Muscle of leg (tissue), 11 donors: ENCODE results near the gene GALNTL6. TPM values are rescaled to one million over a fixed set of nuclear protein-coding genes. Genes with fewer than 3 reads are reported as not detected.

Experiments used
- DNase-seq: peaks from one replicate; pipeline ENCODE4 v3.0.0; 2013
- H3K27ac ChIP-seq: one replicate; pipeline ENCODE4 v1.5.1; 2013; ENCODE audit warnings: mild to moderate bottlenecking, low read length, control low read depth
- H3K27me3 ChIP-seq: one replicate; pipeline ENCODE4 v1.6.1; 2013; ENCODE audit warnings: low read length; ENCODE audit not compliant: control insufficient read depth, insufficient read depth
- H3K36me3 ChIP-seq: one replicate; pipeline ENCODE4 v1.6.1; 2013; ENCODE audit warnings: low read length; ENCODE audit not compliant: control insufficient read depth, insufficient read depth
- H3K4me1 ChIP-seq: one replicate; pipeline ENCODE4 v1.6.1; 2013; ENCODE audit warnings: low read length; ENCODE audit not compliant: control insufficient read depth, insufficient read depth
- H3K4me3 ChIP-seq: one replicate; pipeline ENCODE4 v1.5.1; 2013; ENCODE audit warnings: low read length, control low read depth
- H3K9me3 ChIP-seq: replicated peaks from 2 replicates; pipeline ENCODE4 v1.6.1; 2013; ENCODE audit warnings: low read depth, low read length; ENCODE audit not compliant: control insufficient read depth
- WGBS: methylation state at CpG from one replicate; pipeline ENCODE4 v1.1.5; 2013; ENCODE audit warnings: missing lambda C conversion rate; ENCODE audit not compliant: insufficient coverage; 5-methylcytosine and 5-hydroxymethylcytosine counted together
- polyA plus RNA-seq, 8 donors: library from polyadenylated mRNA; unstranded; fragments of 120-200 nt; gene quantifications; one replicate each; pipeline versions ENCODE4 v1.2.1 to v1.2.3, GENCODE V29; 2013; ENCODE audit warnings: inconsistent platforms in 1 of 8, low replicate concordance in 1 of 8; ENCODE audit not compliant: insufficient read length in 8 of 8, insufficient read depth in 1 of 8
- total RNA-seq: library from RNA; stranded (reverse); fragments of 120-200 nt; gene quantifications from one replicate; pipeline ENCODE4 v1.2.4, GENCODE V29; 2013

The GALNTL6 gene
- total and polyA plus RNA-seq, 9 donors, result 0.26 to 0.95 (median 0.53) TPM

GRCh38 chr4:171983935-171984805, 171.0 kb downstream of the GALNTL6 start:
- Histone ChIP-seq H3K4me1 (no peaks in the 10 kb centered on the region), H3K4me3 (no peak overlapping the region), H3K27ac (no peak overlapping the region), H3K27me3 (no peaks in the 10 kb centered on the region), H3K36me3 (no peaks in the 10 kb centered on the region), H3K9me3 (no peaks in the 10 kb centered on the region)
- DNase-seq, result no peak
- WGBS, result 67% methylated on average over 1 of the region's 5 CpGs

- Histone ChIP-seq H3K9me3 (no peaks in the 10 kb centered on the region), H3K4me1 (no peaks in the 10 kb centered on the region), H3K27ac (no peak overlapping the region), H3K4me3 (no peak overlapping the region), H3K36me3 (no peaks in the 10 kb centered on the region), H3K27me3 (no peaks in the 10 kb centered on the region)
- WGBS, result no CpG with 5 or more reads among the region's 2 CpGs
- DNase-seq, result no peak
These were observed 171.9 kb downstream of the GALNTL6 start for GRCh38 chr4:171985129-171985528.

- WGBS, result no CpG with 5 or more reads among the region's 1 CpG
- Histone ChIP-seq H3K9me3 (no peaks in the 10 kb centered on the region), H3K36me3 (no peaks in the 10 kb centered on the region), H3K4me1 (no peaks in the 10 kb centered on the region), H3K4me3 (no peak overlapping the region), H3K27me3 (no peaks in the 10 kb centered on the region), H3K27ac (no peak overlapping the region)
- no peak for DNase-seq
These were observed 180.0 kb downstream of the GALNTL6 start for GRCh38 chr4:171993247-171993646.

GRCh38 chr4:172007889-172008288, 194.7 kb downstream of the GALNTL6 start:
- Histone ChIP-seq H3K4me3 (no peak overlapping the region), H3K4me1 (no peaks in the 10 kb centered on the region), H3K36me3 (no peaks in the 10 kb centered on the region), H3K27ac (no peak overlapping the region), H3K9me3 (no peaks in the 10 kb centered on the region), H3K27me3 (no peaks in the 10 kb centered on the region)
- no peak for DNase-seq

GRCh38 chr4:172009446-172010230, 196.4 kb downstream of the GALNTL6 start:
- Histone ChIP-seq H3K4me3 (no peak overlapping the region), H3K9me3 (no peaks in the 10 kb centered on the region), H3K27me3 (no peaks in the 10 kb centered on the region), H3K27ac (no peak overlapping the region), H3K4me1 (no peaks in the 10 kb centered on the region), H3K36me3 (no peaks in the 10 kb centered on the region)
- no peak for DNase-seq
- WGBS, result no CpG with 5 or more reads among the region's 3 CpGs

DNA sequence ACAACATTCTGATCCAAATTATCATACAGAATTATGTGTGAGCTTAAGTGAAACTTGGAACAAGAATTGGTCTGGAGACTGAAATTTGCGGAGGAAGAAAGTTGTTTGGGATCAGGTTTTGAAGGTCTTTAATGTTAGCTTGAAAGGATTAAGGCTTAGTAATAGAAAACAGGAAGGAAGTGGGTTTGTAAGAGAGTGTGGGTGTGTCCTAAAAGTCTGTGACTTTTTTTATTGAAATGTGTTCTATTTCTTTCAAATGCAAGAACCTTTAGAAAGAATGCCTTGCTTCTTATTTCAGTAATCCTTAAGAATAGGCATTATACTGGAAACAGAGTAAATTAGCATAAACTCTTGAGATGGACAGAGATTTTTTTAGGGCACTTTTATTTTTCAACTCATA, 198.0 kb downstream of the GALNTL6 start:
- Histone ChIP-seq H3K36me3 (no peaks in the 10 kb centered on the region), H3K27ac (no peak overlapping the region), H3K4me3 (no peak overlapping the region), H3K4me1 (no peaks in the 10 kb centered on the region), H3K27me3 (no peaks in the 10 kb centered on the region), H3K9me3 (no peaks in the 10 kb centered on the region)
- WGBS, result 38% methylated on average over 1 of the region's 1 CpG
- DNase-seq, result no peak

DNA sequence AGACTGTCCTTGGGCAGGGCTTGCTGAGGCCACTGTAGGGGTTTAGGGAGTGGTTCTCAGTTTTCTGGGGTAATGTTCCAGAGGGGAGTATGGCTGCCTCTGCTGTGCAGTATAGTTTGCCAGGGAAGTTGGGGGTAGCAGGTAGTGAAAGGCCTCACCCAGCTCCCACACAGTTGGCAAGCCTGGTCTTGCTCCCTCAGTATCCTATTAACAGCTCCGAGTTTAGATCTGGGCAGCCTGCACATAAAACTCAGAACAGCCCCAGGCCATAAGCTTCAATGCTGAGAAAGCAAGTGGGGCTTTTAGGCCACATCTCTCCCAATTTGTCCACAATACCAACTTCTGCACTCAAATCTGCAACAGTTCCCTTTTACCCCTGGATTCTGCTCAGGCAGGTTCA, 205.2 kb downstream of the GALNTL6 start:
- Histone ChIP-seq H3K27me3 (no peaks in the 10 kb centered on the region), H3K9me3 (no peaks in the 10 kb centered on the region), H3K36me3 (no peaks in the 10 kb centered on the region), H3K4me3 (no peak overlapping the region), H3K4me1 (no peaks in the 10 kb centered on the region), H3K27ac (no peak overlapping the region)
- 20% methylated on average over 1 of the region's 1 CpG for WGBS
- no peak for DNase-seq

DNA sequence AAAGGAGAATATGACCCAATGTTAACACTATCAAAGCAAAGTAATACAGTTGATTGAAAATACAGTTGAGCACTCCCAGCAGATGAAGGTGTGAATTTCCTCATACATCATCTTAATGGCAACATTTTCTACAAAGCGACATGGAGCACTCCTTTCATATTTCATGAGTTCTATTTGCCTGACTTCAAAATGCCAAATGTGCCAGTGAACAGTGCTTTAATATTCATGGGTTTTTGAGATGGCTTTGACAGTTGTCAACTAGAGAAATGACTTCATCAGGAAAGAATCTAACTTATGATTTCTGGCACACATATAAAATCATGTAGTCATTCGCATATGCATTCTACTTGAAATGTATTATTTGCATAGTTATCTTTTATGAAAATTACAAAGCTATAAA, 222.4 kb downstream of the GALNTL6 start:
- no CpG with 5 or more reads among the region's 2 CpGs for WGBS
- DNase-seq, result peak; percentile 2
- Histone ChIP-seq H3K9me3 (no peaks in the 10 kb centered on the region), H3K4me3 (no peak overlapping the region), H3K4me1 (no peaks in the 10 kb centered on the region), H3K27me3 (no peaks in the 10 kb centered on the region), H3K27ac (no peak overlapping the region), H3K36me3 (no peaks in the 10 kb centered on the region)

DNA sequence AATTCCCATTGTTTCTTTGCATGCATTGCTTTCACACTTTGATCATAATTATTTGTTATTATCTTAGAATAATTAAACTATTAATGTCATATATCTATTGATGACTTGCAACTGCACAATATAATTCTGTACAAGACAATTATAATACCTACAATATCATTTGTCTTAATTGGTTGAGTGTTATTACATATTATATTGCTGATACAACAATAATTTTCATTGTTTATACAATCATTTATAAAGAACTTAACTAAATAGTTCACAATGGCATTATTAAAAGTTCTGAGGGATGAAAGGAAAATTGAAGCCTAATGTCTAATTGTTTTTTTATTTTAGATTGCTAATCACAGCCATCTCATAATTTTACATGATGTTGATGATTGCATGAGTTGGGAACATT, 227.6 kb downstream of the GALNTL6 start:
- H3K4me1 ChIP-seq, result no peaks in the 10 kb centered on the region

GRCh38 chr4:172042714-172043114, 229.5 kb downstream of the GALNTL6 start:
- Histone ChIP-seq H3K9me3 (no peaks in the 10 kb centered on the region), H3K27ac (no peak overlapping the region), H3K4me3 (no peak overlapping the region), H3K27me3 (no peaks in the 10 kb centered on the region), H3K4me1 (no peaks in the 10 kb centered on the region), H3K36me3 (no peaks in the 10 kb centered on the region)
- WGBS, result 67% methylated on average over 1 of the region's 3 CpGs
- DNase-seq, result no peak

More for the DNA sequence above, 227.6 kb downstream of the GALNTL6 start:
- H3K9me3 ChIP-seq, result no peaks in the 10 kb centered on the region
- no peaks in the 10 kb centered on the region for H3K36me3 ChIP-seq
- no peak overlapping the region for H3K4me3 ChIP-seq
- H3K27me3 ChIP-seq, result no peaks in the 10 kb centered on the region
- no peak for DNase-seq
- H3K27ac ChIP-seq, result no peak overlapping the region
